Loucy (cell line): Measurements from ENCODE around the gene ZNF384.

Source experiments
- EZH2phosphoT487 ChIP-seq: fragments of 200-600 bp; IDR thresholded peaks from 2 replicates; pipeline ENCODE4 v1.6.1; 2018; ENCODE audit warnings: antibody characterized with exemption, mild to moderate bottlenecking, moderate library complexity, borderline replicate concordance
- TF ChIP-seq, protein P1 (sequence below): fragments of 200-600 bp; sonication (generic); conservative IDR thresholded peaks from 2 replicates; pipeline ENCODE4 v1.5.1; 2014; ENCODE audit warnings: mild to moderate bottlenecking, antibody characterized with exemption, low read length

DNA sequence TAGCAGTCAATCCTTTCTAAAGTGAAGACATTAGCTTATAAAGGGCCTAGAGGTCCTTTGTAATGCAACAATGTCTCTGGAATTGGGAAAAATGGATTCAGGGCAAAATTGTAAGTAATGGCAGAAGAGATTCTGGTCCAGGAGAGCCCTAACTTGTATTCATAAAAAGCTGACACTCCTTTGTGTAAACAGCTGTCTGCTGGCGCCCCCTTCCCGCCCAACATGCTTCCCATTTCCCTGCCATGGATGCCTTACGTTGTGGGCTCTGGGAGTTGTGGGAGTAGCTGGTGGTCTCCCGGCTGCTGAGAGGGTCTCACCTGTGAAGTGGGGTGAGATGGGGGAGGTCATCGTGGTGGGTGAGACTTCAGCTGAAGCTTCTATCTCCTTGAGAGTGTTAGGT lies 44.3 kb downstream of the ZNF384 start:
- no peak for TF ChIP-seq EZH2phosphoT487
- TF ChIP-seq, protein P1, sequence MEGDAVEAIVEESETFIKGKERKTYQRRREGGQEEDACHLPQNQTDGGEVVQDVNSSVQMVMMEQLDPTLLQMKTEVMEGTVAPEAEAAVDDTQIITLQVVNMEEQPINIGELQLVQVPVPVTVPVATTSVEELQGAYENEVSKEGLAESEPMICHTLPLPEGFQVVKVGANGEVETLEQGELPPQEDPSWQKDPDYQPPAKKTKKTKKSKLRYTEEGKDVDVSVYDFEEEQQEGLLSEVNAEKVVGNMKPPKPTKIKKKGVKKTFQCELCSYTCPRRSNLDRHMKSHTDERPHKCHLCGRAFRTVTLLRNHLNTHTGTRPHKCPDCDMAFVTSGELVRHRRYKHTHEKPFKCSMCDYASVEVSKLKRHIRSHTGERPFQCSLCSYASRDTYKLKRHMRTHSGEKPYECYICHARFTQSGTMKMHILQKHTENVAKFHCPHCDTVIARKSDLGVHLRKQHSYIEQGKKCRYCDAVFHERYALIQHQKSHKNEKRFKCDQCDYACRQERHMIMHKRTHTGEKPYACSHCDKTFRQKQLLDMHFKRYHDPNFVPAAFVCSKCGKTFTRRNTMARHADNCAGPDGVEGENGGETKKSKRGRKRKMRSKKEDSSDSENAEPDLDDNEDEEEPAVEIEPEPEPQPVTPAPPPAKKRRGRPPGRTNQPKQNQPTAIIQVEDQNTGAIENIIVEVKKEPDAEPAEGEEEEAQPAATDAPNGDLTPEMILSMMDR = peak; percentile 58
